ENCODE results near the gene MDGA2.

GRCh38 chr14:47009615-47010014, 665.8 kb downstream of the MDGA2 start:
- TF ChIP-seq SIN3A (conservative IDR thresholded peaks at IDR 0.05 in 1 of 2, IDR thresholded peaks at IDR 0.05 in 1 of 2; ENCODE audit: low read depth in 1 of 2, low read length in 2 of 2): no peak
- TF ChIP-seq MAX (IDR thresholded peaks at IDR 0.05): no peak
- TF ChIP-seq RAD21 (IDR thresholded peaks at IDR 0.05 in 1 of 2, conservative IDR thresholded peaks at IDR 0.05 in 1 of 2; ENCODE audit: low read depth in 2 of 2, low read length in 2 of 2): no peak
- no peak for TF ChIP-seq POLR2A (IDR thresholded peaks at IDR 0.05; ENCODE audit: control extremely low read depth in 1 of 2, low read depth in 2 of 2, low read length in 2 of 2)
- no peak for TF ChIP-seq CTCF (IDR thresholded peaks at IDR 0.05; ENCODE audit: control extremely low read depth in 1 of 3, insufficient read depth in 1 of 3, low read depth in 1 of 3, low read length in 3 of 3)
- TF ChIP-seq JUN (IDR thresholded peaks at IDR 0.05; ENCODE audit: low read depth, low read length): no peak
- TF ChIP-seq EZH2 (IDR thresholded peaks at IDR 0.05; ENCODE audit: low read depth, low read length, severe bottlenecking): no peak
- no peak for TF ChIP-seq ATF2 (IDR thresholded peaks at IDR 0.05; ENCODE audit: low read length)
- TF ChIP-seq YY1 (IDR thresholded peaks at IDR 0.05; ENCODE audit: low read depth, low read length): no peak
- TF ChIP-seq EGR1 (IDR thresholded peaks at IDR 0.05; ENCODE audit: borderline replicate concordance, low read depth, low read length): no peak
- TF ChIP-seq POLR2AphosphoS5 (IDR thresholded peaks at IDR 0.05; ENCODE audit: low read depth, low read length): no peak
- no peak for TF ChIP-seq SP1 (IDR thresholded peaks at IDR 0.05; ENCODE audit: low read depth, low read length)
- no peak for TF ChIP-seq CEBPB (IDR thresholded peaks at IDR 0.05; ENCODE audit: low read depth, low read length)

Data from H1 (cell line).